Gastroesophageal sphincter (tissue), 4 donors: ENCODE data around the gene COX8C. TPM values are rescaled to one million over a fixed set of nuclear protein-coding genes. Genes with fewer than 3 reads are reported as not detected.

Source experiments
- ATAC-seq: fragments of 150-250 bp; one replicate; pipeline ENCODE4 v1.9.1; 2016; ENCODE audit warnings: mild to moderate bottlenecking, moderate library complexity
- H3K27ac ChIP-seq, 4 donors: fragments of 200-600 bp; sonication (generic) in 3 of 4; 1 replicate in 3 of 4; 2 replicates in 1 of 4; pipeline ENCODE4 v1.5.1; 2016 to 2019
- H3K27me3 ChIP-seq: fragments of 200-600 bp; sonication (generic); one replicate; pipeline ENCODE4 v1.5.1; 2019
- H3K36me3 ChIP-seq, 2 donors: fragments of 200-600 bp; sonication (generic); one replicate each; pipeline ENCODE4 v1.5.1; 2019; ENCODE audit warnings: control low read depth in 1 of 2
- H3K4me1 ChIP-seq, 3 donors: fragments of 200-600 bp; sonication (generic); 1 replicate in 2 of 3; 2 replicates in 1 of 3; pipeline ENCODE4 v1.5.1; 2016 to 2019; ENCODE audit warnings: control low read depth in 2 of 3
- H3K4me3 ChIP-seq, 2 donors: fragments of 200-600 bp; sonication (generic); one replicate each; pipeline ENCODE4 v1.5.1; 2019; ENCODE audit warnings: mild to moderate bottlenecking in 1 of 2, moderate library complexity in 1 of 2
- H3K9me3 ChIP-seq, 3 donors: fragments of 200-600 bp; sonication (generic); one replicate each; pipeline ENCODE4 v1.5.1; 2017 to 2019; ENCODE audit warnings: control low read depth in 2 of 3
- CTCF ChIP-seq, 4 experiments: fragments of 200-600 bp in 2 of 4; fragments of 450-650 bp in 2 of 4; sonication (generic) in 1 of 4; IDR thresholded peaks; one replicate each; pipeline ENCODE4 v1.5.1; 2017 to 2019; ENCODE audit warnings: antibody characterized with exemption in 4 of 4, mild to moderate bottlenecking in 2 of 4, moderate library complexity in 2 of 4
- EP300 ChIP-seq: sonication (generic); formaldehyde crosslinking; IDR thresholded peaks from one replicate; pipeline ENCODE4 v1.6.1; 2017; ENCODE audit warnings: antibody characterized with exemption, mild to moderate bottlenecking
- POLR2A ChIP-seq, 2 donors: fragments of 450-650 bp; IDR thresholded peaks; one replicate each; pipeline ENCODE4 v1.6.1; 2017; ENCODE audit warnings: antibody characterized with exemption in 2 of 2, mild to moderate bottlenecking in 2 of 2, moderate library complexity in 1 of 2
- POLR2AphosphoS5 ChIP-seq: sonication (generic); formaldehyde crosslinking; IDR thresholded peaks from one replicate; pipeline ENCODE4 v1.6.1; 2017; ENCODE audit warnings: antibody characterized with exemption
- WGBS, 2 donors: methylation state at CpG; one replicate each; pipeline ENCODE4 v1.1.5; 2018; ENCODE audit warnings: low coverage in 1 of 2; 5-methylcytosine and 5-hydroxymethylcytosine counted together
- small RNA-seq, 4 donors: library from RNA; depleted of rRNA; stranded (forward); fragments of <200 nt; gene quantifications; one replicate each; pipeline ENCODE3, GENCODE V24; 2016
- total RNA-seq, 4 donors: library from RNA; depleted of rRNA; stranded (reverse); fragments of >200 nt; gene quantifications; one replicate each; pipeline ENCODE4 v1.1.0, GENCODE V29; 2016

The COX8C gene
- total RNA-seq, 4 donors from 2014 or later = not detected

GRCh38 chr14:93395231-93395630 lies 48.2 kb downstream of the COX8C start:
- Histone ChIP-seq H3K4me1 (no peaks in the 10 kb centered on the region), H3K27me3 (no peaks in the 10 kb centered on the region), H3K4me3 (no peak overlapping the region), H3K9me3 (peaks cover 0 to 15% (median 0%) of the 10 kb centered on the region in 3 donors), H3K27ac (no peak overlapping the region), H3K36me3 (no peaks in the 10 kb centered on the region)
- no peak for ATAC-seq
- TF ChIP-seq CTCF (IDR thresholded peaks at IDR 0.05) (no peak), POLR2A (IDR thresholded peaks at IDR 0.05) (no peak), POLR2AphosphoS5 (no peak), EP300 (no peak)

DNA sequence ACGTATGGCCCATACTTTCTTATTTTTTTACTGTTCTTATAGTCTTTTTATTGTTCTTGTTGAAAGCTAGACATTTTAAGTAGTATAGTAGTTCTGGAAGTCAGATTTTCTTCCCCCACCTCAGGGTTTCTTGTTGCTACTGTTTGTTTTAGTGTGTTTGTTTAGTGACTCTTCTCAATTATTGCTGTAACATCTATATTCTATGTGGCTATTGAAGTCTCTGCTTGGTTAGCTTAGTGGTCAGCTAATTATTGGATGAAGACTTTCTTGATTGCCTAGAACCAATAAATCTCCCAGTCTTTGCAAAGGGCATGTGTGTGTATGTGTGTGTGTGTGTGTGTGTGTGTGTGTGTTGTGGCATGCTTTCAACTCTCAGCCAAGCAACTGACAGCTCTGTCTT lies 49.5 kb downstream of the COX8C start:
- Histone ChIP-seq H3K9me3 (peaks cover 0 to 15% (median 0%) of the 10 kb centered on the region in 3 donors), H3K4me1 (no peaks in the 10 kb centered on the region), H3K27ac (no peak overlapping the region), H3K36me3 (no peaks in the 10 kb centered on the region), H3K4me3 (no peak overlapping the region), H3K27me3 (peaks cover 2% of the 10 kb centered on the region)
- 83 to 100% methylated on average over 1 of the region's 1 CpG for WGBS, 2 donors
- no peak for ATAC-seq
- TF ChIP-seq EP300 (no peak), CTCF (IDR thresholded peaks at IDR 0.05) (no peak), POLR2A (IDR thresholded peaks at IDR 0.05) (no peak), POLR2AphosphoS5 (no peak)

Small RNA genes within 50 kb of the gene (small RNA-seq; reads per million reads assigned to genes)
- gene RF00019 = 0 reads per million in 4 donors

Other genes starting within 250 kb of the COX8C start
- 100 to 1,000 TPM in 3 of 4 donors, 10 to 100 TPM in 1; 68.8 to 201 (median 134) TPM for gene ITPK1, start 231.3 kb upstream of the COX8C start, total RNA-seq
- 10 to 100 TPM; 70.1 to 80.6 (median 72.6) TPM for gene MOAP1, start 162.3 kb upstream of the COX8C start, total RNA-seq
- 10 to 100 TPM in 3 of 4 donors, 1 to 10 TPM in 1; 8.7 to 16.8 (median 12.9) TPM for gene LYSET, start 161.9 kb upstream of the COX8C start, total RNA-seq
- 10 to 100 TPM; 10.5 to 20.4 (median 14.7) TPM for gene GON7, start 140.1 kb upstream of the COX8C start, total RNA-seq
- 10 to 100 TPM; 22.6 to 37.4 (median 27.9) TPM for gene UBR7, start 139.9 kb upstream of the COX8C start, total RNA-seq
- 10 to 100 TPM; 29.9 to 35.6 (median 33.0) TPM for gene BTBD7, start 14.1 kb upstream of the COX8C start, total RNA-seq
- gene UNC79, start 83.8 kb downstream of the COX8C start, total RNA-seq = under 1 TPM in 3 of 4 donors, not detected in 1; 0.13 to 0.16 (median 0.15) TPM